Measurements from ENCODE around the gene SPDYE16.
"Not testable (repeated sequence)": the region's sequence is repeated elsewhere in the genome, so short reads cannot be mapped to it uniquely, and the experiment has no call there.

SPDYE16 gene

GRCh38 chr7:76504351-76505167 lies 38.5 kb downstream of the SPDYE16 start:
- DNase-seq = not testable (repeated sequence)

- not testable (repeated sequence) for DNase-seq
Measured at GRCh38 chr7:76503244-76503643, 39.9 kb downstream of the SPDYE16 start.

- DNase-seq = not testable (repeated sequence)
Measured at GRCh38 chr7:76502836-76503235, 40.3 kb downstream of the SPDYE16 start.

- not testable (repeated sequence) for DNase-seq
Measured at GRCh38 chr7:76502224-76502623, 40.9 kb downstream of the SPDYE16 start.

- DNase-seq = not testable (repeated sequence)
Measured at GRCh38 chr7:76499924-76500241, 43.2 kb downstream of the SPDYE16 start.

GRCh38 chr7:76499201-76499923 lies 43.7 kb downstream of the SPDYE16 start:
- not testable (repeated sequence) for DNase-seq

- DNase-seq = not testable (repeated sequence)
Measured at GRCh38 chr7:76498583-76499200, 44.4 kb downstream of the SPDYE16 start.

- DNase-seq = not testable (repeated sequence)
Measured at GRCh38 chr7:76497918-76498582, 45.0 kb downstream of the SPDYE16 start.

- not testable (repeated sequence) for DNase-seq
Measured at GRCh38 chr7:76495717-76496116, 47.4 kb downstream of the SPDYE16 start.

GRCh38 chr7:76492139-76492538 lies 51.0 kb downstream of the SPDYE16 start:
- DNase-seq = not testable (repeated sequence)

GRCh38 chr7:76487969-76488368 lies 55.1 kb downstream of the SPDYE16 start:
- DNase-seq = not testable (repeated sequence)

GRCh38 chr7:76486618-76487017 lies 56.5 kb downstream of the SPDYE16 start:
- DNase-seq = not testable (repeated sequence)

GRCh38 chr7:76485822-76486610 lies 57.1 kb downstream of the SPDYE16 start:
- DNase-seq = not testable (repeated sequence)

GRCh38 chr7:76484456-76484855 lies 58.6 kb downstream of the SPDYE16 start:
- not testable (repeated sequence) for DNase-seq

- not testable (repeated sequence) for DNase-seq
Measured at GRCh38 chr7:76483081-76483480, 60.0 kb downstream of the SPDYE16 start.

GRCh38 chr7:76482660-76483059 lies 60.4 kb downstream of the SPDYE16 start:
- DNase-seq = not testable (repeated sequence)

All from cortex of kidney (tissue), 1 donor.